CD4-positive, alpha-beta T cell treated with Interleukin-6 for 4 hours (primary cell): ENCODE data around the gene DNPEP.
A peak's percentile ranks its signal among the peaks of the same experiment; 100 is the strongest.

Experiments
- DNase-seq: peaks from one replicate; pipeline ENCODE4 v3.0.0-alpha.2; 2020; ENCODE audit warnings: mixed read lengths

Gene DNPEP

DNA sequence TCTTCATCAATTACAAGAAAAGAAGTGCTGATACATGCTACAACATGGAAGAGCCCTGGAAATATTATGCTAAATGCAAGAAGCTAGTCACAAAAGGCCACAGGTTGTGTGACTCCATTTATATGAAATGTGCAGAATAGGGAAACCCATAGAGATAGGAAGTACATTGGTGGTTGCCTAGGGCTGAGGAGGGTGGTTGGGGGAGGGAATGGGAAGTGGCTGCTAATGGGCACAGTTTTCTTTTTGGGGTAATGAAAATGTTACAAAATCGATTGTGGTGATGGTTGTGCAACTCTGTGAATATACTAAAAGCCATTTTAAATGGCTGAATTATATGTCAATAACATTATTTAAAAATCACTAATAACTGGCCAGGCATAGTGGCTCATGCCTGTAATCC lies 30.9 kb downstream of the DNPEP start:
- DNase-seq = no peak

DNA sequence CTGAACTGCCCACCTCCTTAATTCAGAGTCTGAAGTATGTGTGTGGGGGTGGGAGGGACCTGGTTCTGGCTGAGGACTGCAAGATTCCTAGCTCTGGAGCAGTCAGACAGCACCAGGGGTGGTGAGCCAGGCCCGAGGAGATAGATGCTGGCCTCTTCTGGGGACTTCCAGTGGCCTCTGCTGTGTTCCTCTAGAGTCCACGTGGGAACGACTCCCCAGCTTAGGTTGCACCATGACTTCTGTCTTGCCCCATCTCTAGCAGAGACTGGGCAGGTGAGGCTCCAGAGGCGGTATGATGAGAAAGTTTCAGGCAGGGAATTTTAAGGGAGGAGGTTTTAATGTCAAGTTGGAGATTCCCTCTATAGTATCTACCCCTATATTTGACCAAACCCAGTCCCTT lies 33.1 kb downstream of the DNPEP start:
- no peak for DNase-seq

DNA sequence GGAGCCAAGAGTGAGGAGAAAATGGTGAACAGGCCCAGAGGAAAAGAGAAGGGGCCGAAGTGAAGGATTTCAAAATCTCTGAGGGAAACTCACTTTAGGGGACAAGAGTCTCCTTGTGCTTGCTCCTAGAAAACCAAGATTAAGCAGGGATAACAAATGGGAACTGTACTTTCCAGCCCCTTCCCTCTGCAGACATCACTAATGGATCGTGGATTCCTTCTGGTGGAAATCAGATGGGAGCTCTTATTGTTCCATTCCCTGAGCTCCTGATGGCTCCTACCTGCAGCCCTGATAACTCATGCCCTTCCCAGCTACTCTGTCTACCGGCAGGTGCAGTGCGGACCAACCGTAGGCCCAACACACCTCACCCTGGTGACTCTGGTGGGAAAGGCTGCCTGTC lies 34.6 kb downstream of the DNPEP start:
- no peak for DNase-seq

DNA sequence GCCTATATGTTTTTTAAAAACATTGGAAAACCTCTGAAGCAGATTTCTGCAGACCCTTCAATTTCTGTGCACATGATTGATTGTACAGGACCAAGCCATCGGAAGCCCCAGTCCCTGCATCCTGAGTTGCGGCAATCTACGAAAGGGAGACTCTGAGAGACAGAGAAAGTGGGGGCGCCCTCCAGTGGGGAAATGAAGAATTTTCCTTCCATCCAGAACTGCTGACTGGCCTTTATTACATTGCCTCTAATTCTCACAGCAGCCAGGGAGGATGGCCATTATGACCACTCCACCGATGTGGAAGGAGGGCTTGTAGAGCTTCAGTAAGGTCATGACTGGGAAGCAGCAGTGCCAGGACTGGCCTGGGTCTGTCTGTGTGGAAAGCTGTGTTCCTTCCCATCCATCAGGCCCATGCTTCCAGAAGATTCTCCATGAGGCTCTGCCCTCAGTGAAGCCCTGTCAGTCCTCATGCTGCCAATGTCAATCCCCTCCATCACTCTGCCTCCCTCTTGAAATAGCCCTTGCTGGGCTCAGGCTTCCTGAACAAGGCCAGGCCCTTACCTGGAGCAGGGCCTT lies 35.2 kb downstream of the DNPEP start:
- DNase-seq = peak; percentile 70

DNA sequence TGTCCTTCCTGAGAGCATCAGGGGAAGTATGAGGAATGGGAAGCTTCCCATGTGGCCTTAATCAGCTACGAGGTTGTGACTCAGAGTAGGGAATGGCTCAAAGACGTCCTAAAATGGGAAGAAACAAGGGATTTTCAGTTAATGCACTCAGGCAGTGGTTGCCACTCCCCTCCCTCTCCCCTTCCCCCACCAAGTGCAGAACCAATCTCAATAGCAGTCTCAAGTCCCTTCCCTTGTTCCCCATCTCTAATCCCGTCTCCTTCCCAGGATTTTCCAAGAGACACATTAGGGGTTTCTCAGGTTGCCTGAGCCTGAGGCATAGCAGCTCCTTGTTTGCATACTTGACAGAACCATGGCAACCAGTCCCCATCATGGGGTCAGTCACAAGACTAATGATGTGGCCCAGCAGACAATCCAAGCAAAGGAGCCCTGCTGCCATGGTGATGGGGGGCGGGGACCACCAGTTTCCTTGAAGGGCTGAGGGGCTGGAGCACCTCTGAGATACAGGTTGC lies 36.9 kb downstream of the DNPEP start:
- DNase-seq = no peak

DNA sequence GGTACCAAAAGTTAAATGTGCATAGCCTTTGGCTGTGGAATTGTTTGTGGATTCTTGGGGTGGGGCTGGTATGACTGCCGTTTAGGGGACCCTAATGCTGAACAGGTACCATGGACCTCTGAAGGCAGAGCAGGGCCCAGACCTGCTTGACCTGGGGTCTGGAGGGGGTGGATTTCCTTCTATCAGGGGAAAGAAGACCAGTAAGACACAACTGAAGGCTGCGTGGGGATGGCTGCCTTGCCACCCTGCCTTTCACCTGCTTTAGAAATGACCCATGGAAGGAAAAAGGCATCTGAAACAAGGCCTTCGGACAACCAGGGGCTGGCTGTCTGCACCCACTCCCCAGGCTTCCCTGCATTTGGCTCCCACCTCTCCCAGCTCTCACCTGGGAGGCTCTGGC lies 37.5 kb downstream of the DNPEP start:
- DNase-seq = no peak

DNA sequence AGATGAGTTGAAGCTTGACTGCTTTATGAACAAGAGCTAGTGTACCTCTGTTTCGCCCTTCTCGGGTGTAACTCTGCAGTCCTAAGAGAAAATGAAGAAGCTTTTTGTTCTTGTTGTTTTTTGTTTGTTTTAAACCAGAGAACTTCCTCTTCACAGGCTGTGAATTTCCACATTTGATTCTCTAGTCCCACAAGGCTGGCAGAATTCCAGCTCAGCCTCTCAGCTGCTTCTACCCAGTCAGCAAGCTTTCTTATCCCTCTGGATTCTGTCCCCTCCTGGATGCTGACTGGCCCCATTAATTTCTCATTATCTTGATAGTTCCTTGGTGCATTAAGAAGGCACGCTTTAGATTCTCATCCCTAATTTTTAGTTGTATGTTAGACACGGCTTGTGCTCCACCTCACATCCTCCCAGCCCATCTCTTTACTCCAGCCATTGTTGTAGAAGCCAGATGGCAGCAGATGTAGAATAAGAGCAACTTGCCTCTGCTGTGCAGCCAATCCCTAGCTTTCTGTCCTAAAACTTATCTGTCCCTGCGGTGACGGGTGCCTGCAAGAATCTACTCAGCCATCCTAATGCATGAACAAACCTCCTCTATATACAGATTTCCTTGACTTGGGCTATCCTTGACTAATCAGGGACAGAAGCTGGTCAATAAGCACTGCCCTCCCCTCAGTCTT lies 42.8 kb downstream of the DNPEP start:
- no peak for DNase-seq

DNA sequence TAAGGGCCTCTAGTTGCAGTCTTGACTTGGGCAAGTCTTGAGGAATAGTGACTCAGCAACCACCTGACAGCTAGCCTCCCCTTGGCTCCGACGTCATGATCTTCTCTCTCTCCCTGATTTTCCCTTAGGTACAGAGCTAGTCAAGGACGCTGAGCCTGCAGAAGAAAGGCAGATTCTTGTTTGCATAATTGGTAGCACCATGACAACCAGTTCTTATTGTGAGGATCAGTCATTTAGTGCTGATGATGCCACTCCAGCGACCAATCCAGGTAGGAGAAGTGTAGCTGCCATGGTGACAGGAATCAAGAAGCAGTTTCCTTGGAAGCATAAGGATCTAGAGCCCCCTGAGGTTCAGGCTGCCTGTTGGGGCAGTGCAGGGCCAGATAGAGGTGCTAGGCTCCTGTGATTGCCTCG lies 52.3 kb downstream of the DNPEP start:
- no peak for DNase-seq

DNA sequence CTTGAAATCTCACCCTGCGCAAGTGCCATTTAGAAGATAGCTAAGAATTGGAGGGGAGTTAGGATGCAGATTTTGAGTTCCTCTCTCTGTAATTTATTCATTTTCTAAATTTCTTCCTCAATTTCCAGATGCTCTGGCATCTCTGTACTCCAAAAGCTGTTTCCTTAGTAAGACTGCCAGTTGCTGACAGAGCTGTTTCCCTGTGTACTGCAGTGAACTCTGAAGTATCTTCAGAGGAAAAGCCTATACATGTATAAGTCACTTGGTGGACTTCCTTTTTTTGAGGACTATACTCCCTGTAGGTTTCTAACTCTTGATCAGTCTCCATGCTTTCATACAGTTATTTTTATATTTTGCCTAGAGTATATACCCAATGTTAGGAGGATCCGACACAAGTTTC lies 53.6 kb downstream of the DNPEP start:
- DNase-seq = no peak

DNA sequence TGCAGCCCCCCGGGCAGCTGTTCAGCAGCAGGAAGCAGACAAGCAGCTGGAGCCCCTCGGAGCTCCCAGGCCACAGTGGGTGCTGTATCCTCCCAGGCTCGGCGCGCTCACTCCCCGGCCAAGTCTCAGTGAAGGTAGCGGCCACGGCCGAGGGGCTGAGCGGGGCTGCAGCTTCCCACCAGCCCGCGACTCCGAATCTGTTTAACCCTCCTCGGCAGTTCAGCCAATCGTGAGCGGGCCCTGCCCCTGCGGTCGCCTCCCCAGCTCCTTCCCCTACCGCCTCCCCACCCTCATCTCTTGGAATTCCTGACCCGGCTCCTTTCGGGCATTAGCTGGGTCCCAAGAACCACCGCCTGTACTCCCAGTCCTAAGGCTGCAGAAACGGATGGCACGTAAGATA lies 55.2 kb downstream of the DNPEP start, which contains the start of gene RESP18:
Gene RESP18, minus strand, starts transcription at position 203 of the 400 bp plus-strand sequence.
- DNase-seq = no peak

DNA sequence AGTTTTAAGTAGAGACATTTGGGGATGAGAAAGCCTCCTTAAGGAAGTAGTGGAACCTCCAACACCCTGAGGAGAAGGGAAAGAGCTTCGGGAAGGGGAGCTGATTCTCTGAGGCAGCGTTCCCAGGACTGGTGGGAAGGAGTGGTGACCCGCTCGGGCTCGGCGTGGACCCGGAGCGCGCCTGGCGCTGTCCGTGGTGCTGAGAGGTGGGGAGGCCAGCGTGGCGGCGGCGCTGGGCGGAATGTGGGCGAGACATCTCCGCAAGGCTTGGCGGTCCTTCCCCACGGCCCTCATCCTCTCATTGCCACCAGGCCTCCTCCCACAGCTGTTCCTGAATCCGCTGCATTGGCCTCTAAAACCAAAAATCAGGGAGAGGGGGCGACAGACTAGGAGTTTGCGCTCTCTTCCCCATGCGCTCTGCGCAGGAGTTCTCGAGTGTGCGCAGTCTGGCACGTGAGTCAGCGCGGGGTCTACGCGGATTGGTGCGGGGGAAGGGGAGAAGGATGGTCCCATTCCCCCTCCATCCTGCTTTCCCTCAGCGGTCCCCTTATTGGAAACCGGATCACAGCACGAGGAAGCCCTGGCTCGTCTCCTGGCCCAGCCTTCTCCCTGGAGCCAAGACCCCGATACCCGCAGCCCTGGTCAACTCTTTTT lies 56.0 kb downstream of the DNPEP start:
- peak; percentile 25 for DNase-seq

DNA sequence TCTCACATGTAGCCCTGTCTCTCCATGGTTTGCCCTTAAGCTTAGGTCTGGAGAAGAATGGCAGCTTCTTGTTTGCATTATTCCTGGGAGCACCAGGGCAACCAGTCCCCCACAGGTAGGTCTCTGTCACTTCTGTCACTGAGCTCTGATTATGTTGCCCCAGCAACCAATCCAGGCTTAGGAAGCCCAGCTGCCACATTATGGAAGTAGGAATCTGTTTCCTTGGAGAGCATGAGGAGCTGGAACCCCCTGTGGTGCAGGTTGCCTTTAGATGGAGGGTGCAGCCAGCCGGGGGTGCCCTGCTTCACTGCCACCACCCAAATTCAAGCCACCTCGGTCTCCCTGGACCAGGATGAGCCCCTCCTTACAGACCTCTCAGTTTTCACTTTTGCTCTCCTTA lies 60.0 kb downstream of the DNPEP start:
- DNase-seq = no peak

DNA sequence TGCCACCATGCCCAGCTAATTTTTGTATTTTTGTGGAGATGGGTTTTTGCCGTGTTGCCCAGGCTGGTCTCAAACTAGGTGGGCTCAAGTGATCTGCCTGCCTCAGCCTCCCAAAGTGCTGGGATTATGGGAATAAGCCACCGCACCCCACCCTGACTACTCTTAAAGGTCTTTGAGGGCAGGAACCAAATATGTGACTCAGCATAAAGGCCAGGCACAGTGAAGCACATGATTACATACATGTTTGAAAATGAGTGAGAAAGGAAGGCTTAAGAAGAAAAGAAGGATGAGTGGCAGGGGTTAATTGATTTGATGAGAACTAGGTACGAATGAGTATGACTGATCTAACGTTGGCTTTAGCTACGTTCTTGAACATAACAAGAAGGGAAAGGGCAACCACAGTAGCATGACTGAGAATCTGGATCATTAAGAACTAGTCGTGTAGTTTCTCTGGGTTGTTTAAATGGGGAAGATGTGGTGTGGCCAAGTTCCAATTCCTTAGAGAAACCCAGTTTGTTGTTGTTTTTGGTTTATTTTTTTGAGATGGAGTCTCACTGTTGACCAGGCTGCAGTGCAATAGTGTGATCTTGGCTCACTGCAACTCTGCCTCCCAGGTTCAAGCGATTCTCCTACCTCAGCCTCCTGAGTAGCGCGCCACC lies 61.9 kb downstream of the DNPEP start:
- DNase-seq = no peak

DNA sequence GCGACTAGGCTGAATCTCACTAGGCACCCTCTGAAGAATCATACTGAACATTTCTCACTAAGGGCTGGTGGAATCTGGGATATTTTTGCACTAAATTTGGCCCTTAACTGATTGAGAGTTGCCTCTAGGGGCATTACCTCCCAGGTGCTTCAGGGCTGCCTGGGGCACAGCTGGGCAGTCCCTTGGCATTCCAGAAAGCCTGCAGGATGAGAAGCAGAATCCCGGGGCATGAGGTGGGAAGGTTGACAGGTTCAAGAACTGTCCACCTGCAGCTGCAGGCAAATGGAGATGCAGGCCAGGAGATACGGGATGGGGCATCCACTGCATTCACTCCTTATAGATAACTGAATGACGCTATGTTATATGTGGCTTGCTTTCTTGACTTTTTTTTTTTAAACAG lies 62.6 kb downstream of the DNPEP start:
- DNase-seq = no peak

DNA sequence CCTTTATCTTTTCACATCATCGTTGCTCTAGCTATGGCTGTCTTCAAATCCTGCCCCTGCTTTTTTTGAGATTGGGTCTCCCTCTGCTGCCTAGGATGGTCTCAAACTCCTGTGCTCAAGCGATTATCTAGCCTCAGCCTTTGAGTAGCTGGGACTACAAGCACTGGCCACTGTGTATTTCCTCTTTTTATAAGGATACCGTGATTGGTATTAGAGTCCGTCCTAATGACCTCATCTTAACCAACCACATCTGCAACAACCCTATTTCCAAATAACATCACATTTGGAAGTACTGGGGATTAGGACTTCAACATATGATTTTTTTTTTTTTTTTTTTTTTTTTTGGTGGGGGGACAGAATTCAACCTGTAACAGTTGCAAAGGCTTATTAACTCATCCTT lies 64.3 kb downstream of the DNPEP start:
- no peak for DNase-seq
